ENCODE results near the gene ZEB2. TPM values are rescaled to one million over a fixed set of nuclear protein-coding genes. Genes with fewer than 3 reads are reported as not detected.

Gene ZEB2
- total and polyA plus RNA-seq, 2 of the 8 experiments (the other 6 are each of a cell fraction or from before 2014, with no cell fraction given): 0.38 TPM; not detected in 1

- peak; percentile 60 for FAIRE-seq
- no peaks in the 10 kb centered on the region for H3K36me3 ChIP-seq (ENCODE audit: control insufficient read depth in 2 of 4, insufficient read depth in 4 of 4, low read length in 3 of 4)
- H4K91ac ChIP-seq (replicated peaks; ENCODE audit: insufficient read length, low read length): no peak overlapping the region
- H3K14ac ChIP-seq (ENCODE audit: insufficient read length): no peak overlapping the region
- H2AFZ ChIP-seq (ENCODE audit: low read length): no peak overlapping the region
- H3K4me2 ChIP-seq (ENCODE audit: insufficient read depth in 1 of 2, low read depth in 2 of 2, low read length in 2 of 2): peak overlapping the region; percentile 19 to 53; a peak in 3 of 4 replicates
- H3K23ac ChIP-seq (ENCODE audit: insufficient read length): no peak overlapping the region
- no peak overlapping the region for H4K5ac ChIP-seq (ENCODE audit: insufficient read length, low read depth, low read length)
- H3K23me2 ChIP-seq (ENCODE audit: low read depth, low read length): no peaks in the 10 kb centered on the region
- DNase-seq (ENCODE audit: low read depth in 1 of 2, low spot score in 2 of 2): peak in 1 of 2 experiments; percentile 51
- no peak overlapping the region for H4K8ac ChIP-seq (ENCODE audit: extremely low read depth, insufficient read depth, low read length)
- peaks cover 0 to 30% (median 21%) of the 10 kb centered on the region in 4 experiments; a peak in 5 of 7 replicates for H3K4me1 ChIP-seq (replicated peaks in 1 of 4; ENCODE audit: control insufficient read depth in 3 of 4, insufficient read depth in 4 of 4, low read length in 3 of 4)
- no peaks in the 10 kb centered on the region; a peak in 1 of 4 replicates for H3K9me3 ChIP-seq (ENCODE audit: insufficient read depth in 2 of 2, low read depth in 1 of 2, low read length in 1 of 2)
- no peak overlapping the region; the same call in 1 of the 2 replicates for H3K18ac ChIP-seq (ENCODE audit: extremely low read depth, low read length)
- H3K4me3 ChIP-seq (ENCODE audit: extremely low read depth in 1 of 4, insufficient read depth in 2 of 4, low read depth in 3 of 4, low read length in 4 of 4): peak overlapping the region in 1 of 4 experiments; percentile 14; a peak in 2 of 8 replicates
- H2BK20ac ChIP-seq (ENCODE audit: low read length): no peak overlapping the region
- H3K79me1 ChIP-seq (ENCODE audit: low read depth, low read length): no peaks in the 10 kb centered on the region
- H3K27ac ChIP-seq (ENCODE audit: low read depth, low read length): no peak overlapping the region
- CTCF ChIA-PET (ENCODE audit: partially characterized antibody): interaction anchor here (0.5 to 1.3 kb wide), 11 partner anchors 8 to 1313 kb away, joined by 3 to 6 read pairs (median 4); no protein-coding TSS in a partner anchor
- POLR2A ChIA-PET (ENCODE audit: partially characterized antibody): interaction anchor here (0.8 to 2.0 kb wide), 4 partner anchors 11 to 67 kb away, joined by 3 to 5 read pairs (median 4); no protein-coding TSS in a partner anchor
- WGBS, 2 experiments (ENCODE audit: extremely low coverage in 1 of 2, insufficient coverage in 1 of 2, insufficient read length in 1 of 2, insufficient replicate concordance in 2 of 2, low coverage in 1 of 2, low lambda C conversion rate in 2 of 2, missing lambda C conversion rate in 1 of 2): 28% methylated on average over 6 of the region's 6 CpGs; no CpG with 5 or more reads in 1 of the 2 experiments
- no peak overlapping the region; the same call in 1 of the 2 replicates for H2BK5ac ChIP-seq (ENCODE audit: low read depth, low read length)
- H3K79me2 ChIP-seq (ENCODE audit: control insufficient read depth in 1 of 2, insufficient read depth in 2 of 2, low read length in 2 of 2): no peaks in the 10 kb centered on the region
- no peak overlapping the region for H3K56ac ChIP-seq (replicated peaks; ENCODE audit: insufficient read length, low read depth, low read length)
- H3K9ac ChIP-seq (replicated peaks in 1 of 4; ENCODE audit: extremely low read depth in 1 of 4, low read depth in 3 of 4, low read length in 3 of 4): no peak overlapping the region
- no peak overlapping the region for H2BK15ac ChIP-seq (ENCODE audit: low read length)
- no peak overlapping the region for H2AK5ac ChIP-seq (ENCODE audit: low read depth, low read length)
- H4K20me1 ChIP-seq (replicated peaks in 1 of 2; ENCODE audit: control insufficient read depth in 1 of 2, insufficient read depth in 2 of 2, low read length in 2 of 2): no peaks in the 10 kb centered on the region
- peak overlapping the region; percentile 76 for H3K4ac ChIP-seq (replicated peaks; ENCODE audit: insufficient read length, low read depth, low read length)
- peaks cover 0 to 7% (median 4%) of the 10 kb centered on the region in 4 experiments; a peak in 3 of 7 replicates for H3K27me3 ChIP-seq (replicated peaks in 1 of 4; ENCODE audit: control insufficient read depth in 3 of 4, extremely low read depth in 1 of 4, insufficient read depth in 3 of 4, low read length in 3 of 4)
- no peak overlapping the region for H2BK12ac ChIP-seq (ENCODE audit: low read depth, low read length)
- peak overlapping the region; percentile 74 for H2BK120ac ChIP-seq (replicated peaks; ENCODE audit: low read depth, low read length)
These were observed 75.8 kb downstream of the ZEB2 start for GRCh38 chr2:144443837-144444817.
